Measurements from ENCODE around the gene PGC.

The PGC gene

DNA sequence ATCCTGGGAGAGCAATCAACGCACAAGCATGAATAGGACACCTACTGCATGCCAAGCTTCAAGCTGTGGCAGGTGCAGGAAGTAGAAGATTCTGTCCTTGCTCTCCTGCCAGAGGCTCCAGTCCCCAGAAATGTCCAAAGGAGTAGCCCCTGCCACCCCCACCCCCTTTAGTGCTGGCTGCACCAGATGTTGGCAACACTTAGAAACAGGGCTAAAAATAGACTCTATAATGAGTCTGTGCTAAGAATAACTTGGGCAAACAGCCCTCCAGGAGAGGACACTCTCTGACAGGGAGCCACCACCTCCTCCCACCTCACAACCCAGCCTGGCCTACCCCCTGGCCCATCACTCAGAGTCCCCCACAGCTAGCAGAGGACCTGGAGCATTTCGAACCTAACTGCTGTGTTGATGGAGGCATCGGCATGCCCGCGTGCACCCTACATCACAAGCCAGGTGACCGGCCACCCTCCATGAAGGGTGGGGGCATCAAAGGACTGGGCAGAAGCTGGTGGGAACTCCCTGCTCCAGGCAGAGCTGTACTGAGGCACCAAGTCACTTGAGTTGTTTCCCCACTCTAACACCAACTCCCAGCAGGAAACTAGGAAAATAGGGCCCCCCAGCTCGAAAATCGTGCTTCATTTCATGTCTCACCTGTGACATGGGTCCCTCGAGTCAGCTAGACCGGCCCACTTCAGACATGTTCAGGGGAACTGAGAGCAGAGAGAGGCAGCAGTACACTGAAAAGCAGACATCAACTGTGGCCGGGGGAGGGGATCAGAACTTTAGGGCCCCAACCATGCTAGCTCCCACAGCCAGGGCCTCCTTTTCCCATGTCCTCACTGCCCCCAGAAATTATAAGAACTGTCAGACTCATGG, 30.4 kb downstream of the PGC start:
- no peak overlapping the region for H3K9ac ChIP-seq (ENCODE audit: low read length)
- no peaks in the 10 kb centered on the region for H3K27me3 ChIP-seq (ENCODE audit: control insufficient read depth, insufficient read depth, low read length)
- no peaks in the 10 kb centered on the region for H3K9me3 ChIP-seq (ENCODE audit: control insufficient read depth, insufficient read depth, low read depth, low read length)
- no peak overlapping the region for H3K4me3 ChIP-seq (ENCODE audit: low read depth, low read length)
- no peak overlapping the region for H3K27ac ChIP-seq (ENCODE audit: low read depth, low read length)
- peaks cover 13% of the 10 kb centered on the region; the same call in 1 of the 2 replicates for H3K4me1 ChIP-seq (ENCODE audit: control insufficient read depth, insufficient read depth, low read length)
- H3K36me3 ChIP-seq (ENCODE audit: control insufficient read depth, insufficient read depth, low read length), result no peaks in the 10 kb centered on the region

DNA sequence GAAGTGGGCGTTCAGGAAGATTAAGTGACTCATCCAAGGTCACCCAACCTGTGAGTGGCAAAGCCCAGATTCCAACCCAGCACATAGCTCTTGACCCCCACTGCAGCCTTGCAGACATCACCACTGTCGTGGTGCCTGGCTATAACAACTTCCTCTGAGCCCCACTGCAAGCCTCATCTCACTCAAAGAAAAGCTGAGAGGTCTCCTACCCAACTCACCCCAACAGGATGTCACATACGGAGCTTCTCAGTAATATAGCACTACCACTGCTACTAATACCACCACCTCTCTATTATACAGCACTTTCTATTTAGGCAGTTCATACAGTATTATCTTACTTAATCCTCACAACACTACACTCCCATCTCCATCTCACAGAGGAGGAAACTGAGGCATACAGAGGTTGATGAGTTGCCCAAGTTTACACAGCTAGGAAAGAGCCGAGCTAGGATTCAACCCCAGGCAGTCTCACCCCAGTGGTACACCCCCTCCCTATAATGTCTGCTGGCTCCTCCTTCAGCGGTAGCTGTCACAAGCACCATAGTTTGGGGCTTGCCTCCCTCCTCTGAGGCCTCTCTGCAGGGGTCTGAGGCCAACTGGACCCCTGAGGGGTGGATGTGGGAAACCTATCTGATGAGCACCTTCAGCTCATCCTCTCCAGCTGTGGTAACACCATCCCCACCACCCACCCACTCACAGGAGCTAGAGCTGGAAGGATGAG, 31.2 kb downstream of the PGC start:
- no peaks in the 10 kb centered on the region for H3K9me3 ChIP-seq (ENCODE audit: control insufficient read depth, insufficient read depth, low read depth, low read length)
- H3K27ac ChIP-seq (ENCODE audit: low read depth, low read length), result no peak overlapping the region
- no peaks in the 10 kb centered on the region for H3K36me3 ChIP-seq (ENCODE audit: control insufficient read depth, insufficient read depth, low read length)
- H3K9ac ChIP-seq (ENCODE audit: low read length), result no peak overlapping the region
- H3K27me3 ChIP-seq (ENCODE audit: control insufficient read depth, insufficient read depth, low read length), result no peaks in the 10 kb centered on the region
- peaks cover 13% of the 10 kb centered on the region; the same call in 1 of the 2 replicates for H3K4me1 ChIP-seq (ENCODE audit: control insufficient read depth, insufficient read depth, low read length)
- no peak overlapping the region for H3K4me3 ChIP-seq (ENCODE audit: low read depth, low read length)

DNA sequence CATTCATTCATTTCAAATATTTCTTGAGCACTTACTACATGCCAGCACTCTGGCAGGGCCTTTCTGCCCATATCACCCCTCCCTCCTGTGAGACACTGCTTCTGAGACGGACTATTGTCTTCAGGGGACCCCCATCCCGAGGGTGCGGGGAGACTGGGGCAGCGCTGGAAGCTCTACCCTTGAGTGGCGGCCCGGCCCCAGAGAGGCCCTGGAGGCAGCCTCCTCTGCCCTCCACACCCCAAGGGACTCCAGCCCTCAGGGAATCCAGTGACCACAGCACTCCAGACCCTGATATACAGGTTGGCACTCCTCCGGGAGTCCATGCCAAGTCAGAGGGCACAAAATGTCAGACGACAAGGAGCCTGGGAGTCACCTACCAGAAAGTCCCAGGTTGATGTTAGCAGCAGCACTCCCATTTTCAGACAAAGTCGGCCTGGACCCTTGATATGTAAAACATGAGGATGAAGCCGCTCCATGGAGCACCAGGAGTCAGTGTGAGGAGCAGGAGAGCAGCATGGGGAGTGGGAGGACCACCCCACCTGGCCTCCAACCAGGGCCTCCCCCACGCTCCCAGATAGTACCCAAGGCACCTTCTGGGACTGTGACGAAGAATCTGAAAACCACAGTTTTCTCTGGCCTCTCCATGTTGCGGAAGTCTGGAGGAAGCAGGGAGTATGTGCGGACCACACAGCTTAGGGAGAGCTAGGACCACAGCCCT, 32.5 kb downstream of the PGC start:
- Histone ChIP-seq H3K4me3 (ENCODE audit: low read depth, low read length) (no peak overlapping the region), H3K36me3 (ENCODE audit: control insufficient read depth, insufficient read depth, low read length) (no peaks in the 10 kb centered on the region), H3K27me3 (ENCODE audit: control insufficient read depth, insufficient read depth, low read length) (no peaks in the 10 kb centered on the region), H3K9ac (ENCODE audit: low read length) (no peak overlapping the region), H3K9me3 (ENCODE audit: control insufficient read depth, insufficient read depth, low read depth, low read length) (no peaks in the 10 kb centered on the region), H3K27ac (ENCODE audit: low read depth, low read length) (no peak overlapping the region), H3K4me1 (ENCODE audit: control insufficient read depth, insufficient read depth, low read length) (peaks cover 13% of the 10 kb centered on the region; the same call in 1 of the 2 replicates)

DNA sequence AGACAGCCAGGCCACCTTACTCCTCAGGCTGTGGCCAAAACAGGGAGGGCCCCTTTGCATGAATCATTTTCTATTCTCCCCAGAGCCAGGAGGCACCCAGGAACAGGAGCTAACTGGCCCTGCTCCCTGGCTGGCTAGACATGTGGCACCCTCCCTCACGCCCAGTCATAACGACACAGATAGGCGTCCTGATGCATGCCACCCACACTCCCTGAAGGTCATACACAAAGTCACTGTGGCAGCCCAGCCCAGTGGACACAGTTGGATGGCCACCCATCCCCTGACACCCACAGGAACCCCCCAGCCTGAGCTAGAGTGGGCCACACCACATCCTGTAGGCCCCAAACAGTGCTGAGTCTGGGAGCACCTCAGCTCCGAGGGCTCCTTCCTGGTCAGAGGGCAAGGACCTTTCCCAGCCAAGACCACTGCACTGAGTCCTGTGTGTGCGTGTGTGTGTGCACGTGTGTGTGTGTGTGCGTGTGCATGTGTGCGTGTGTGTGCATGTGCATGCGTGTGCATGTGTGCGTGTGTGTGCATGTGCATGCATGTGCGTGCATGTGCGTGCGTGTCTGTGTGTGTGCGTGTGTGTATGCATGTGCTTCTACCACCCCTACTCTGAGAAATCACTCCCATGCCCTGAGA, 33.4 kb downstream of the PGC start:
- Histone ChIP-seq H3K9me3 (ENCODE audit: control insufficient read depth, insufficient read depth, low read depth, low read length) (no peaks in the 10 kb centered on the region), H3K27me3 (ENCODE audit: control insufficient read depth, insufficient read depth, low read length) (no peaks in the 10 kb centered on the region), H3K9ac (ENCODE audit: low read length) (no peak overlapping the region), H3K4me3 (ENCODE audit: low read depth, low read length) (no peak overlapping the region), H3K27ac (ENCODE audit: low read depth, low read length) (no peak overlapping the region), H3K4me1 (ENCODE audit: control insufficient read depth, insufficient read depth, low read length) (peaks cover 13% of the 10 kb centered on the region; the same call in 1 of the 2 replicates), H3K36me3 (ENCODE audit: control insufficient read depth, insufficient read depth, low read length) (no peaks in the 10 kb centered on the region)

DNA sequence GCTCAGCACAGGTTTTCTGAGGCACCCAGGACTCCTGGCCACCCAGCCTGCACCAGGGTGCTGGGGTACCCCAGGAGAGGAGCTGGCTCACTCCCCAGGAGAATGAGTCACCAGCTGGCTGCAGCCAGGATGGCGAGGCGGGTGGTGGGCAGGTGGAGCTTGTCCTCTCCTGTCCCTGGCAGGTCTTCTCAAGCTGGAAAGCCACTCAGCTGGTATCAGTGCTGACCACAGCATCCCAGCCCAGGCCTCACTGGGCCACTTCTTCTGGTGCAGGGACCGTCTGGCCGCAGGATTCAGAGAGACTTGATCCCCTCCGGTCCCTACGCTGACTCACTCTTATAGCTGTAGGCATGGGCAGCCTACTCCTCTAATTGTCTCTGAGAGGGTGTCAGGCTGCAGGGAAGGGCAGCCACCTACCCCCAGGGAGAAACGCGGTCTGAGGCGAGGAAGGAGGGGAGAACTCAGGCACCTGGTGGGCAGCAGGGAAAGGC, 34.0 kb downstream of the PGC start:
- Histone ChIP-seq H3K27ac (ENCODE audit: low read depth, low read length) (no peak overlapping the region), H3K36me3 (ENCODE audit: control insufficient read depth, insufficient read depth, low read length) (no peaks in the 10 kb centered on the region), H3K4me3 (ENCODE audit: low read depth, low read length) (no peak overlapping the region), H3K27me3 (ENCODE audit: control insufficient read depth, insufficient read depth, low read length) (no peaks in the 10 kb centered on the region), H3K9ac (ENCODE audit: low read length) (no peak overlapping the region), H3K4me1 (ENCODE audit: control insufficient read depth, insufficient read depth, low read length) (peaks cover 13% of the 10 kb centered on the region; the same call in 1 of the 2 replicates), H3K9me3 (ENCODE audit: control insufficient read depth, insufficient read depth, low read depth, low read length) (no peaks in the 10 kb centered on the region)

DNA sequence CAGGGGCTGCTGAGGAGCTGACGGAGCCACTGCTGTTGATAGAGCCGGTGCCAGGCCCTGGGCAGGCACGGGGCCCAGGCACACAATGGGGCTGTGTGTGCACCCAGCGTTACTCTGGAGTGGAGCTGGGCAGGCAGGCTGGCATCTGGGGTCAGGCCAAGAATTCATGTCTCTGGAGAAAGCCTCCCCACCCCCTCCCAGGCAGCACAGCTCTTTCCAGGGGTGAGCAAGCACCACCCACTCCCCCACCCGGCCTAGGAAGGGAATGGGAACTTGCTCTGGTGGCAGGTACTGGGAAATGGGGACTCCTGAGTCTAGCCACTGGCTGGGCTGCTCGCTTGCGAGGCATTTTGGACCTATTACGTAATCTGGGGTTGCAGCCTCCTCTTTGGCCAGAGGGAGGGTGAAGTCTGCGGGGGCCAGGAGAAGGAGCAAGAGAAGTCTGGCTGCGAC, 34.5 kb downstream of the PGC start:
- Histone ChIP-seq H3K4me1 (ENCODE audit: control insufficient read depth, insufficient read depth, low read length) (peaks cover 13% of the 10 kb centered on the region; the same call in 1 of the 2 replicates), H3K9ac (ENCODE audit: low read length) (no peak overlapping the region), H3K9me3 (ENCODE audit: control insufficient read depth, insufficient read depth, low read depth, low read length) (no peaks in the 10 kb centered on the region), H3K36me3 (ENCODE audit: control insufficient read depth, insufficient read depth, low read length) (no peaks in the 10 kb centered on the region), H3K4me3 (ENCODE audit: low read depth, low read length) (no peak overlapping the region), H3K27me3 (ENCODE audit: control insufficient read depth, insufficient read depth, low read length) (no peaks in the 10 kb centered on the region), H3K27ac (ENCODE audit: low read depth, low read length) (no peak overlapping the region)

DNA sequence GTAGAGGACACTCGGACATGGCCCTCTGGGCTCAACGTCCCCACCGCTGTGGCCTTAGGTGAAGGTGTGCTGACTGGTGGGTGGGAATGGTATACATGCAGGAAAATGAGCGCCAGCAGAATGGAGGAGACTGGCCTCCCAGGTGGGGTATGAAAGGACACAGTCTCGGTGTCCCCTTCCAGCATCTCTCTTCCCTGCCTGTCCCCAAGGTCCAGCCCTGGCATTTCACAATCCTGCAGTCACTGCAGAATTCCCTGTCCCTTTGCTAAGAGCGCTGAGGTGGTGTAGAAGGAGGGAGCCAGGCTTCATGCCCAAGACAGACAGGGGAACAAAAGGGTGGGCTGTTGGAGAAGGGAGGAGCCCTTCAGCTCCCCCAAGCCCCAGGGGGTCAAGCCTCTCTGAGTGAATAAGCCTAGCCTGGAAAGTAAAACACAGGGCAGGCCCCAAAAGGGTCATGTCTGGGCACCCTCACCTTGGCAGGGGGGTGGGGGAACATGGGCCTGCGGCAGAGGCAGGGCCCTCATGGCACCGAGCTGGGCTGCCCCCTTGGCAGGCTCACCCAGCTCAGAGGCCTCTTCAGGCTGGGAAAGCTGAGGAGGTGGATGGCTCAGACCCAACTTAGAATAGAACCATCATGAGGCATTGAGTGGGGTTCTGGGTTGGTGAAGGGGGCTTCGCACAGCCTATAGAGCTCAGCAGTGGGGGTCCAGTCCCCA, 35.7 kb downstream of the PGC start:
- H3K9me3 ChIP-seq (ENCODE audit: control insufficient read depth, insufficient read depth, low read depth, low read length), result no peaks in the 10 kb centered on the region
- H3K4me1 ChIP-seq (ENCODE audit: control insufficient read depth, insufficient read depth, low read length), result peaks cover 10% of the 10 kb centered on the region; the same call in 1 of the 2 replicates
- no peak overlapping the region for H3K27ac ChIP-seq (ENCODE audit: low read depth, low read length)
- no peak overlapping the region for H3K9ac ChIP-seq (ENCODE audit: low read length)
- H3K4me3 ChIP-seq (ENCODE audit: low read depth, low read length), result no peak overlapping the region
- H3K27me3 ChIP-seq (ENCODE audit: control insufficient read depth, insufficient read depth, low read length), result no peaks in the 10 kb centered on the region
- H3K36me3 ChIP-seq (ENCODE audit: control insufficient read depth, insufficient read depth, low read length), result no peaks in the 10 kb centered on the region

DNA sequence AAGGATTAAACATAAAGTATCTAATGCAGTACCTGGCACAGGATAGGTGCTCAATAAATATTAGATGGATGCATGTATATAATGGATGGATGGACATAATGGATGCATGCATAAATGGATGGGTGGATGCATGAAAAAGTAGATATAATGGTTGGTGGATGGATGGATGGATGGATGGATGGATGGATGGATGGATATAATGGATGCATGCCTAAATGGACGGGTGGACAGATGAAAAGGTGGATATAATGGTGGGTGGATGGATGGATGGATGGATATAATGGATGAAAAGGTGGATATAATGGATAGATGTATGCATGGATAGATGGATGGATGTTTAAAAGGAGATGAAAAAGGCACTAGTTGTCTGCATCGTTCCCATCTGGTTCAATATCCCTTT, 37.8 kb downstream of the PGC start:
- Histone ChIP-seq H3K4me1 (ENCODE audit: control insufficient read depth, insufficient read depth, low read length) (peaks cover 13% of the 10 kb centered on the region; the same call in 1 of the 2 replicates), H3K4me3 (ENCODE audit: low read depth, low read length) (no peak overlapping the region), H3K9ac (ENCODE audit: low read length) (no peak overlapping the region), H3K9me3 (ENCODE audit: control insufficient read depth, insufficient read depth, low read depth, low read length) (no peaks in the 10 kb centered on the region), H3K27me3 (ENCODE audit: control insufficient read depth, insufficient read depth, low read length) (no peaks in the 10 kb centered on the region), H3K36me3 (ENCODE audit: control insufficient read depth, insufficient read depth, low read length) (no peaks in the 10 kb centered on the region), H3K27ac (ENCODE audit: low read depth, low read length) (no peak overlapping the region)

DNA sequence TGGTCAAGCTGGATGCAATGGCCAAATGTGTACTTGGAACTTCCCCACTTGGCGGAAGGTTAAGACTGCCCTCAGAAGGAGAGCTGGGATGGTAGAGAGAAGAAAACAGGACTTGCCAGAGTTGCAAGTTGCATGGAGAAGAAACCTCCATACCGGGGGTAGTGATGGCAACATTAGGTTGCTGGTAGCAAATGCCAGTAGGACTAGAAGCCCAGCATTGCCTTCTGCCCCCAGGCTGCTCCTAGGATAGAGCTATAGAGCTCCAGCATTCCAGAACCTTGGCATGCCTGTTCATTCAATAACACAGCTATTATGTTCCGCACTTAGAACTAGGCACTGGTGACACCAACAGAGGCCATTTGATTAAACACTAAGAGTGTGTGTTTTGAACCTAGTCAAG, 38.3 kb downstream of the PGC start:
- Histone ChIP-seq H3K4me3 (ENCODE audit: low read depth, low read length) (no peak overlapping the region), H3K36me3 (ENCODE audit: control insufficient read depth, insufficient read depth, low read length) (no peaks in the 10 kb centered on the region), H3K27me3 (ENCODE audit: control insufficient read depth, insufficient read depth, low read length) (no peaks in the 10 kb centered on the region), H3K27ac (ENCODE audit: low read depth, low read length) (no peak overlapping the region), H3K9me3 (ENCODE audit: control insufficient read depth, insufficient read depth, low read depth, low read length) (no peaks in the 10 kb centered on the region), H3K4me1 (ENCODE audit: control insufficient read depth, insufficient read depth, low read length) (peaks cover 13% of the 10 kb centered on the region; the same call in 1 of the 2 replicates), H3K9ac (ENCODE audit: low read length) (no peak overlapping the region)
